Erythroblast (primary cell): ENCODE results near the gene TBCE.

Source experiments
- GATA1 ChIP-seq: IDR thresholded peaks from 2 replicates; pipeline ENCODE4 v1.6.1; 2011; ENCODE audit warnings: low read depth, mild to moderate bottlenecking, control low read depth, low read length, moderate library complexity
- POLR2A ChIP-seq: IDR thresholded peaks from 2 replicates; pipeline ENCODE4 v1.6.1; 2011; ENCODE audit warnings: mild to moderate bottlenecking, low read length

DNA sequence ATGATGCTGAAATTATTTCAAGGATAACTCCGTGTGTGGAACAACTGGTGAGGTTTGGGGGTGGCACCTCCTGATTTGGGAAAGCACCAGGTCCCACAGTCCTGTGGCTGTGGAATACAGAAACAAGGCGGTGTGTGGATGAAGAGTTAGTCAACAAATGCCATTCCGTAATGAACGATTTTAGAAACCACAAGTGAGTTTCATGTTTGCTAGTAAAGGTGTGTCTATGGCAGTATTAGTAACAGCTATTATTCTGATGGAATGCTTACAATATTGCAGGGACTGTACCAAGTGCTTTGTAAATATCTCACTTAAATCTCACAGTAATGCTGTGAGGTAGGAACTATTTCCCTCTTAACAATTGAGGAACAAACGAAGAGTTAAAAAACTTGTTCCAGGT, 83.2 kb downstream of the TBCE start:
- TF ChIP-seq POLR2A (no peak), GATA1 (no peak)
